GM12801 (cell line): Measurements from ENCODE around the gene TLK2.

Source experiments
- CTCF ChIP-seq: IDR thresholded peaks from one replicate; pipeline ENCODE4 v1.5.1; 2011; ENCODE audit warnings: control low read depth; ENCODE audit not compliant: insufficient read length; ENCODE audit errors: extremely low read depth

Gene TLK2

GRCh38 chr17:62657690-62658089 is 179.1 kb downstream of the TLK2 start:
- TF ChIP-seq CTCF, result no peak

GRCh38 chr17:62658136-62658920 is 179.7 kb downstream of the TLK2 start:
- no peak for TF ChIP-seq CTCF

GRCh38 chr17:62660629-62661118 is 182.0 kb downstream of the TLK2 start:
- TF ChIP-seq CTCF, result no peak

GRCh38 chr17:62661337-62661736 is 182.7 kb downstream of the TLK2 start:
- no peak for TF ChIP-seq CTCF

GRCh38 chr17:62662855-62663254 is 184.2 kb downstream of the TLK2 start:
- no peak for TF ChIP-seq CTCF
